ENCODE measurements around the gene ARL6IP4.
"Not testable (repeated sequence)": the region's sequence is repeated elsewhere in the genome, so short reads cannot be mapped to it uniquely, and the experiment has no call there.

ARL6IP4 gene

DNA sequence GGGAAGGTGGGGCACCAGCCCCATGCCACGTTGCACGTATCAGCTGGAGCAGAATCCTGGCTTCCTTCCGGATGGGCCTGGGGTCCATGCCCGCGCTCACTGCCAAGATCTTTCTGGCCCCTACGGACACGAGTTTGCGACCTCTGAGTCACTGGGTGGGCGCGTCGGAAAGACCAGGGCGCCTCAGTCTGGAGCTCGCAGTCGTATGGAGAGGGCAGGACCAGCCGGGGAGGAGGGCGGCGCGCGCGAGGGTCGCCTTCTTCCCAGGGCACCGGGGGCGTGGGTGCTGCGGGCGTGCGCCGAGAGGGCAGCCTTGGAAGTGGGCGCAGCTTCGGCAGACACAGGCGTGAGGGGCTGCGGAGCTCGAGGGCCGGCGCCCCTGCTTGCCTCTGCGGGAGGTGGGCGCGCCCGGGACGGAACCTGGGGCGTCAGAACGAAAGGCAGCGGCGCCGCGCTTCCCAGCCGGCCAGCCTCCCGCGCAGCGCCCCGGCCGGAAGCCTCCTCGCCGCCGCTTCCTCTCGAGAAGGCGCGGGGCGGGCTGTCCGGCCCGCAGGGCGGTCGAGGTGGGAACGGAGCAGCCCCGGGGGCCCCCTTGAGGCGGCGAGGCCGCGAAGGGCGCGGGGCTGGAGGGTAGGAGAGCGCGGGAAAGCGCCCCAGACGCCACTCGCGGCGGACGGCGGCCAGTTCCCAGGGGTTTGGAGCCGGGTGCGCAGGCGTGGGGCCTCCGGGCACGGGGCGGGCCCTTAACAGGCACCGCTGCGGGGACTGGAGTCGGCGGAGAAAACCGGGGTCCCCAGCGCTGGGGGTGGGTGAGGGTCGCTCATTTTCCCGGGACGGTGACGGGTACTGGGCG lies at the start of gene ARL6IP4:
TSS of gene ARL6IP4 (plus strand) at position 499 of the 853 bp plus-strand sequence. CDS start 459 bp downstream, outside the sequence.
- peak within 1 kb of the TSS; percentile 80 for H3K4me3 ChIP-seq (ENCODE audit: low read depth, low read length)
- DNase-seq (ENCODE audit: low read depth): no peak

GRCh38 chr12:122932207-122932606 lies 48.3 kb upstream of the ARL6IP4 start:
- no peak overlapping the region for H3K4me3 ChIP-seq (ENCODE audit: low read depth, low read length)
- no peak for DNase-seq (ENCODE audit: low read depth)

DNA sequence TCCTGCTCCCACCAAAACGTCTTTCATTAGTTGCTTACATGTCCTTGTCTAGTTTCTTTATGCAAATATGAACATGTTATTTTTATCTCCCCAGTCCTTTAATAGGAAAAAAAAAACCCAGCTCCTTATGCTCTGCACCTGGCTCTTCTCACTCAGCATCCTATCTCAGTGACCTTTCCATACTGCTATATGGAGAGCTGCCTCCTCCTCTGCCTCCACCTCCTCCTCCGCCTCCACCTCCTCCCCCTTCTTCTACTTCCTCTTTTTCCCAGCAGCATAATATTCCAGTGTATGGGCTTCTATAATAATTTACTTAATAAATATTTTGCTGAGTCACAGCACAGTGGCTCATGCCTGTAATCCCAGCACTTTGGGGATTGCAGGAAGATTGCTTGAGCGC lies 45.8 kb upstream of the ARL6IP4 start:
- H3K4me3 ChIP-seq (ENCODE audit: low read depth, low read length): no peak overlapping the region
- no peak for DNase-seq (ENCODE audit: low read depth)

- DNase-seq (ENCODE audit: low read depth): no peak
- H3K4me3 ChIP-seq (ENCODE audit: low read depth, low read length): no peak overlapping the region
Observed at GRCh38 chr12:122935318-122935717, 45.2 kb upstream of the ARL6IP4 start.

GRCh38 chr12:122937622-122938091 lies 42.8 kb upstream of the ARL6IP4 start:
- DNase-seq (ENCODE audit: low read depth): no peak
- no peak overlapping the region for H3K4me3 ChIP-seq (ENCODE audit: low read depth, low read length)

- no peak overlapping the region for H3K4me3 ChIP-seq (ENCODE audit: low read depth, low read length)
- no peak for DNase-seq (ENCODE audit: low read depth)
Observed at GRCh38 chr12:122939125-122939524, 41.4 kb upstream of the ARL6IP4 start.

DNA sequence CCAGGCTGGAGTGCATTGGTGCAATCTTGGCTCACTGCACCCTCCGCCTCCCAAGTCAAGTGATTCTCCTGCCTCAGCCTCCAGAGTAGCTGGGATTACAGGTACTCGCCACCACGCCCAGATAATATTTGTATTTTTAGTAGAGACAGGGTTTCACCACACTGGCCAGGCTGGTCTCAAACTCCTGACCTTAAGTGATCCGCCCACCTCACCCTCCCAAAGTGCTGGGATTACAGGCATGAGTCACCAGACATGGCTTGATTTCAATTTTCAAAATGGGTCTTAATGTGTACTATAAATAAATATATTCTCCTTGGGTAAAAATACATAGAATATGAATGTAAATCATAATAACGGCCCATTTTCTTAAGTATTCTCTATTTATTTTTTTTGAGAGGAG lies 39.1 kb upstream of the ARL6IP4 start:
- not testable (repeated sequence) for DNase-seq (ENCODE audit: low read depth); H3K4me3 ChIP-seq (ENCODE audit: low read depth, low read length)

DNA sequence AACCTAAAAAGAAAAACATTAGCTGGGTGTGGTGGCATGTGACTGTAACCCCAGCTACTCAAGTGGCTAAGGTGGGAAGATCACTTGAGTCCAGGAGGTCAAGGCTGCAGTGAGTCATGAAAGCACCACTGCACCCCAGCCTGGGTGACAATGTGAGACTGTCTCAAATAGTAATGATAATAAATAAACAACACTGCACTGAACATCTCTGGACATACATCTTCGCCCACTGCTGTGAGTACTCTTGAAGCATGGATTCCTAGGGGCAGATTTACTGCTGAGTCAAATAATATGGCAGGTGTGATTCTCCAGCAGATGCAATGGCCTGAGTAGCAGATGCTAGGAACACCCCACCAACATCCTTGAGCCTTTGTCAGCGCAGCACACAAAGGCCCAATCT lies 37.8 kb upstream of the ARL6IP4 start:
- no peak for DNase-seq (ENCODE audit: low read depth)
- H3K4me3 ChIP-seq (ENCODE audit: low read depth, low read length): no peak overlapping the region

DNA sequence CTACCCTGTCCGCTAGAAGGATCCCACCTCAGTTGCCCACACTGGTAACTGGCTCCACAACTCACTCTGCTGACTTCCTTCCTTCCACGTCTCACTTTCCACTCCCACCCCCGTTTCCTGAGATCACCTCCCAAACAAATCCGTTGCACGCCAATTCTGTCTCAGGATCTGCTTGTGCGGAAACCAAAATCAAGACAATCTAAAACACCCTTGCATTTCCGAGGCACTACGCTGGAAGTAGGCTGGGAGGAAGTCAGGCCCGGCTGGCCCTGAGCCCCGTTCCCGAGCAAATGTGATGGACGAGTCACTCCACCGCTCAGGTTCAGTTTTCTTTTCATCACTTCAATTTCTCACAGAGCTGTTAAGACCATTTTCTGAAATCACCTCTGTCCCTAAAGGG lies 37.3 kb upstream of the ARL6IP4 start:
- no peak overlapping the region for H3K4me3 ChIP-seq (ENCODE audit: low read depth, low read length)

GRCh38 chr12:122944605-122945592 lies 35.6 kb upstream of the ARL6IP4 start:
- no peak overlapping the region for H3K4me3 ChIP-seq (ENCODE audit: low read depth, low read length)
- no peak for DNase-seq (ENCODE audit: low read depth)

More for the DNA sequence above, 37.3 kb upstream of the ARL6IP4 start:
- no peak for DNase-seq (ENCODE audit: low read depth)

- no peak overlapping the region for H3K4me3 ChIP-seq (ENCODE audit: low read depth, low read length)
- peak; percentile 99 for DNase-seq (ENCODE audit: low read depth)
Observed at GRCh38 chr12:122946690-122947341, 33.7 kb upstream of the ARL6IP4 start.

DNA sequence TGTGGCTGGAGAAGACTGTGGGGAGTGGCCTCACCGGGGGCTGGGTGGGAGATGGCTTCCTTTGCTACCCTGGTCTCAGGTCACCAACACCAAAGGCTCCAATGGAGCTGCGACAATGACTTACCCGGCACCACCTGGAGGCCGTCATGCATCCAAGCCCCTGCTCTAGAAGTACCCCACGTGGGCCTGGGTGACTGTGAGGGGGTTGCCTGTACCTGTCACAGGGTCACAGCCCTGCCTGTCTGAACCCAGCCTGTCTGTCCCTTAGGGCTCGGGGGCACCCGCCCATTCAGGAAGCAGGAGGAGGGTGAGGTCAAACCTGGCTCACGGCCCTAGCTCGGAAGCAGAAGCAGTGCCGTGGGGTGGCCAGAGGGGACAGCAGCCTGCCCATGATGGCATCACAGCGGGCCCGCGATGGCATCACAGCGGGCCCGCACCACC lies 33.1 kb upstream of the ARL6IP4 start:
- H3K4me3 ChIP-seq (ENCODE audit: low read depth, low read length): no peak overlapping the region
- DNase-seq (ENCODE audit: low read depth): no peak

- no peak overlapping the region for H3K4me3 ChIP-seq (ENCODE audit: low read depth, low read length)
- DNase-seq (ENCODE audit: low read depth): no peak
Observed at GRCh38 chr12:122948605-122949004, 31.9 kb upstream of the ARL6IP4 start.

- no peak overlapping the region for H3K4me3 ChIP-seq (ENCODE audit: low read depth, low read length)
- no peak for DNase-seq (ENCODE audit: low read depth)
Observed at GRCh38 chr12:122949405-122949804, 31.1 kb upstream of the ARL6IP4 start.

DNA sequence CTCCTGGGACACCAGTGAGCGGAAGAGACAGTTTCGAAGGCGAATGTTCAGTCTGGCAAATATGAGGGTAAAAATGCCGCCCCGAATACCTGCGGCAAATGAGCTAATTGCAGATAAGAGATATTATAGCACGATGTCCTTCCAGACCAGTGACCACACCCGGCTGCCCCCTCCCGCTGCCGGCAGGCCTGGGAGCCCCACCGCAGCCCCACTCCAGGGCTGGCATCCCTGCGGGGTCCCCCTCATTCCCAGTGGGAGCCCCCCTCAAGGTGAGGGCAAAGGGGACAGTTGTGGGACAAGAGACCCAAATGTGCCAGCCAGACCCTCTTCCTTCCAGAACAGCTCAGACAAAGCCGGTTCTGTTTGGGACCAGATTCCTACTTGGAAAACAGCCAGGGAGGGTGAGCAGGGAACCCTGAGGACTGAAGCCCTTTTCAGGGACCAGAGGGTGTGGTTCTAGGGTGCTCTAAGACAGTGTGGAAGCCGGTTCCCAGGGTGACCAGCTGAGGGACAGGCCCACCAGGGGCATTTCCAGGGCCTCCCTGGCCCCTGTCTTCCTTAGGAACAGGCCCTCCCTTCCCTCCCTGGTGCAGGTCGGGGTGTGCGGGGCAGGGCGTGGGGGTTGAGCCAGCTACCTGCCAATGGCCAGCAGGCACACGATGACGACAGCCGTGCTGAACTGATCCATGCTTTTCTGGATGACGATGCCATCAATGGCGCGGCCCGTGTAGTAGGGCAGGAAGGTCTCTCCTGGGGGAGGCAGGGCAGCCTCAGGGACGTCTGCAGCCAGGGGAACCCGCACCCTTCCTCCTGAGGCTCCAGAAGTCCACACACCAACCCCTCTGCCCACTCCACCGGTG lies 30.4 kb upstream of the ARL6IP4 start:
- DNase-seq (ENCODE audit: low read depth): no peak
- no peak overlapping the region for H3K4me3 ChIP-seq (ENCODE audit: low read depth, low read length)

GRCh38 chr12:122951406-122951805 lies 29.1 kb upstream of the ARL6IP4 start:
- no peak overlapping the region for H3K4me3 ChIP-seq (ENCODE audit: low read depth, low read length)
- no peak for DNase-seq (ENCODE audit: low read depth)

- H3K4me3 ChIP-seq (ENCODE audit: low read depth, low read length): no peak overlapping the region
- no peak for DNase-seq (ENCODE audit: low read depth)
Observed at GRCh38 chr12:122951979-122952892, 28.2 kb upstream of the ARL6IP4 start.

DNA sequence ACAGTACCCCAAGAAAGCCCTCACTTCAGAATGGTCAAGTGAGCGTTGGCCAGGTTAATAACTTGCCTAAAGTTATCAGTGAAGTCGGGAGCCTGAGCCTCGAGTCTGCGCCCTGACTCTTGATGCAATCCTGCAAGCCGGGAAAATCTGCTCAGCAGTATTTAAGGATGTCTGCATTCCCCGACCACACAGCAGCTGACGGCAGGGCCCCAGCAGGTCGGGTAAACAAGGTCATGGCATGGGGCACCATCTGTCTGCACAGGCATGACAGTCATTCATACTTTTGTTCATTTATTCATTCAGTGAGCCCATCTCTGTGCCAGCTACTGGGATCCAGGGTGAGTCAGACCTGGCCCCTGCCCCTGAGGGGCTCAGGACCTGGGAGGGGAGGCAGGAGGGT lies 25.3 kb upstream of the ARL6IP4 start:
- no peak overlapping the region for H3K4me3 ChIP-seq (ENCODE audit: low read depth, low read length)
- DNase-seq (ENCODE audit: low read depth): no peak

Measured in skeletal muscle cell (primary cell).